Neural progenitor cell (in vitro differentiated cells): ENCODE measurements around the gene LRP1B. TPM values are rescaled to one million over a fixed set of nuclear protein-coding genes. Genes with fewer than 3 reads are reported as not detected.

Experiments
- DNase-seq: peaks from one replicate; pipeline ENCODE4 v3.0.0-alpha.2; 2016; ENCODE audit warnings: low spot score
- H2AFZ ChIP-seq: fragments of 200-600 bp; sonication (generic); replicated peaks from 2 replicates; pipeline ENCODE4 v1.6.1; 2016; ENCODE audit warnings: antibody characterized with exemption
- H3F3A ChIP-seq: fragments of 200-600 bp; sonication (generic); 2 replicates; pipeline ENCODE4 v1.6.1; 2016; ENCODE audit warnings: antibody characterized with exemption, low read depth
- H3K27ac ChIP-seq: fragments of 200-600 bp; sonication (generic); 2 replicates; pipeline ENCODE4 v1.5.1; 2016; ENCODE audit warnings: mild to moderate bottlenecking
- H3K27me3 ChIP-seq: fragments of 200-600 bp; sonication (generic); 2 replicates; pipeline ENCODE4 v1.6.1; 2016; ENCODE audit warnings: mild to moderate bottlenecking, moderate library complexity
- H3K36me3 ChIP-seq: fragments of 200-600 bp; sonication (generic); 2 replicates; pipeline ENCODE4 v1.5.1; 2016
- H3K4me1 ChIP-seq: fragments of 200-600 bp; sonication (generic); 2 replicates; pipeline ENCODE4 v1.6.1; 2016; ENCODE audit warnings: mixed run types
- H3K4me2 ChIP-seq: fragments of 200-600 bp; sonication (generic); 2 replicates; pipeline ENCODE4 v1.6.1; 2016
- H3K4me3 ChIP-seq: fragments of 200-600 bp; sonication (generic); 2 replicates; pipeline ENCODE4 v1.5.1; 2016
- H3K79me2 ChIP-seq: fragments of 200-600 bp; sonication (generic); 2 replicates; pipeline ENCODE4 v1.6.1; 2016; ENCODE audit warnings: low read depth
- H3K9ac ChIP-seq: fragments of 200-600 bp; sonication (generic); 2 replicates; pipeline ENCODE4 v1.6.1; 2016
- H3K9me3 ChIP-seq: fragments of 200-600 bp; sonication (generic); 2 replicates; pipeline ENCODE4 v1.5.1; 2016; ENCODE audit warnings: low read depth
- H4K20me1 ChIP-seq: fragments of 200-600 bp; sonication (generic); 2 replicates; pipeline ENCODE4 v1.6.1; 2016; ENCODE audit warnings: low read depth
- H3K27ac Mint-ChIP-seq: 3 replicates; pipeline ENCODE4 v1.8.0; 2021; ENCODE audit warnings: mixed read lengths
- H3K27me3 Mint-ChIP-seq: 2 replicates; pipeline ENCODE4 v1.8.0; 2022; ENCODE audit warnings: low read depth, mild to moderate bottlenecking, inconsistent platforms, moderate library complexity, mixed read lengths; ENCODE audit not compliant: insufficient read depth
- H3K36me3 Mint-ChIP-seq: 3 replicates; pipeline ENCODE4 v1.8.0; 2021; ENCODE audit warnings: mixed read lengths
- H3K4me1 Mint-ChIP-seq: 3 replicates; pipeline ENCODE4 v1.8.0; 2021; ENCODE audit warnings: mixed read lengths
- H3K4me3 Mint-ChIP-seq: 3 replicates; pipeline ENCODE4 v1.8.0; 2021; ENCODE audit warnings: mild to moderate bottlenecking, moderate library complexity, mixed read lengths
- H3K9me3 Mint-ChIP-seq: 3 replicates; pipeline ENCODE4 v1.8.0; 2020; ENCODE audit warnings: mixed read lengths
- EZH2 ChIP-seq: fragments of 200-600 bp; sonication (generic); IDR thresholded peaks from 2 replicates; pipeline ENCODE4 v1.6.1; 2017; ENCODE audit warnings: antibody characterized with exemption, mild to moderate bottlenecking, moderate library complexity
- EZH2phosphoT487 ChIP-seq: fragments of 200-600 bp; sonication (generic); IDR thresholded peaks from 2 replicates; pipeline ENCODE4 v1.6.1; 2017; ENCODE audit warnings: antibody characterized with exemption
- total RNA-seq: library from RNA; depleted of rRNA; stranded (reverse); fragments of >200 nt; gene quantifications from 2 replicates; pipeline ENCODE4 v1.2.3, GENCODE V29; 2015; ENCODE audit warnings: low replicate concordance
- TF ChIP-seq, protein P1 (sequence below): fragments of 200-600 bp; sonication (generic); IDR thresholded peaks from 2 replicates; pipeline ENCODE4 v1.5.1; 2017; ENCODE audit warnings: antibody characterized with exemption, mild to moderate bottlenecking

LRP1B gene
- total RNA-seq, 1 donor from 2014 or later = not detected

DNA sequence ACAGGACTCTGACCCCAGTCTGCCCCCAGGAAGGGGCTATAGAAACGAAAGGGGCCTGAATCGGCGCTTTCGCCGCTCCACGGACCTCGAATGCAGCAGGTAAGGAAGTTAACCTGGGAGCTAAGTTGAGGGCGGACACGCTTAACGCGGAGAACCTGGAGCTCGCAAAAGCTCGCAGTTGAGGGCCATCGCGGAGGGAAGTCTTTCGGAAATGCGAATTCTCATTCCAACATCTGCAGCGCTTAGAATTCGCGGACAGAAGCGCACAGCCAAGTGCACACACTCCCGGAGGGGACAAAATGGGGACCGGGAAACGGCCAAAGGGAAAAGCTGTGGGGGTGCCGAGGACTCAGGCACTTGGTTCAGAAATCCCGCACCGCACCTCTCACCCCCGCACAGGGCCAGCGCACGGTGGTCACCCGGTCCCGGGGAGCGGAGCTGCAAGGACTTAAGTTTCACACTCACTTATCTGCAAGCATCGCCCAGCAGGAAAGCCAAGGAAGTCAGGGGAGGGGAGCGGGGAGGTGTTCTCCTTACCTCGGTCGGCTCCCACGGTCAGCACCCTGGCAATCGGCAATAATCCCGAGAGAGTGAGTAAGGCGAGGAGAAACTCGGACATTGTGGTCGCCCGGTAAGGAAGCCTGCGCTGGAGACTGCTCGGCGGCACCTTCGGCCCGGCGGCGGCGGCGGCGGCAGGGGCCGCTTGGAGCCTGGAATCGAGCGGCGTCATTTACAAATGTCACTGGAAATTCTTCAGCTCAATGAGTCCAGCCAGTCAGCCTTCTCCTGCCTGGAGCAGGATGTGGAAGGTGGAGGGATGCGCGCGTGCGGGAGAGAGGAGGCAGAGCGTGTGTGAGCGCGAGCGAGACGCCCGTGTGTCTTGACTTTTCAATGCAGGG is 456 bp downstream of the LRP1B start:
- peak overlapping the region; percentile 92 for H2AFZ ChIP-seq
- Mint-ChIP-seq H3K27ac (peak overlapping the region; percentile 70), H3K36me3 (no peaks in the 10 kb centered on the region), H3K9me3 (no peaks in the 10 kb centered on the region), H3K27me3 (peaks cover 14% of the 10 kb centered on the region), H3K4me1 (peaks cover 11% of the 10 kb centered on the region), H3K4me3 (peak overlapping the region; percentile 92)
- H3K36me3 ChIP-seq = no peaks in the 10 kb centered on the region
- peak; percentile 76 for DNase-seq
- H3K79me2 ChIP-seq = no peaks in the 10 kb centered on the region
- H3K27me3 ChIP-seq = peaks cover 77% of the 10 kb centered on the region
- H3K9me3 ChIP-seq = no peaks in the 10 kb centered on the region
- peaks cover 9% of the 10 kb centered on the region for H3K4me1 ChIP-seq
- H4K20me1 ChIP-seq = peaks cover 4% of the 10 kb centered on the region
- TF ChIP-seq EZH2phosphoT487 (peak; percentile 66), EZH2 (peak; percentile 78)
- TF ChIP-seq, protein P1, sequence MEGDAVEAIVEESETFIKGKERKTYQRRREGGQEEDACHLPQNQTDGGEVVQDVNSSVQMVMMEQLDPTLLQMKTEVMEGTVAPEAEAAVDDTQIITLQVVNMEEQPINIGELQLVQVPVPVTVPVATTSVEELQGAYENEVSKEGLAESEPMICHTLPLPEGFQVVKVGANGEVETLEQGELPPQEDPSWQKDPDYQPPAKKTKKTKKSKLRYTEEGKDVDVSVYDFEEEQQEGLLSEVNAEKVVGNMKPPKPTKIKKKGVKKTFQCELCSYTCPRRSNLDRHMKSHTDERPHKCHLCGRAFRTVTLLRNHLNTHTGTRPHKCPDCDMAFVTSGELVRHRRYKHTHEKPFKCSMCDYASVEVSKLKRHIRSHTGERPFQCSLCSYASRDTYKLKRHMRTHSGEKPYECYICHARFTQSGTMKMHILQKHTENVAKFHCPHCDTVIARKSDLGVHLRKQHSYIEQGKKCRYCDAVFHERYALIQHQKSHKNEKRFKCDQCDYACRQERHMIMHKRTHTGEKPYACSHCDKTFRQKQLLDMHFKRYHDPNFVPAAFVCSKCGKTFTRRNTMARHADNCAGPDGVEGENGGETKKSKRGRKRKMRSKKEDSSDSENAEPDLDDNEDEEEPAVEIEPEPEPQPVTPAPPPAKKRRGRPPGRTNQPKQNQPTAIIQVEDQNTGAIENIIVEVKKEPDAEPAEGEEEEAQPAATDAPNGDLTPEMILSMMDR = no peak
- no peak overlapping the region for H3K9ac ChIP-seq
- no peak overlapping the region for H3K27ac ChIP-seq
- peak overlapping the region; percentile 95 for H3K4me2 ChIP-seq
- H3F3A ChIP-seq = peaks cover 11% of the 10 kb centered on the region
- peak overlapping the region; percentile 57 for H3K4me3 ChIP-seq

DNA sequence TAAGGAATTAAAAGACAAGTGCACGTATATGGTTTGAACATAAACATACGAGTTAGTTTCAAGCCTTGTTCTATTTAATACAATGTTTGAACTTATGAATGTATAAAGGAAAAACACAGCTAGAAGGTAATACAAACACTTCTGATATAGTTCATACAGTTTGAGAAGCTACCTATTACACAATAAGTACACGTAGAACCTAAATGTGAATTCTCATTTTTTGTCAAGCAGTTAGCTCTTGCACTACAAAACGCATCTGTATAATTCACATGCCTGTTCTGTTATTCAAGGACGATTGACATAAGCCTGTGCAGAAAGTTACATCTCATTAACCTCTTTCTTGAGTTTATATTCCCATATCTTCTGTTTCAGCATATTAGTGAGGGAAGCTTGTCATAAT is 2.7 kb downstream of the LRP1B start:
- peaks cover 4% of the 10 kb centered on the region for H4K20me1 ChIP-seq
- peaks cover 11% of the 10 kb centered on the region for H3F3A ChIP-seq
- Mint-ChIP-seq H3K27ac (no peak overlapping the region), H3K27me3 (peaks cover 14% of the 10 kb centered on the region), H3K36me3 (no peaks in the 10 kb centered on the region), H3K4me3 (no peak overlapping the region), H3K9me3 (no peaks in the 10 kb centered on the region), H3K4me1 (peaks cover 5% of the 10 kb centered on the region)
- no peak for DNase-seq
- H3K79me2 ChIP-seq = no peaks in the 10 kb centered on the region
- no peaks in the 10 kb centered on the region for H3K36me3 ChIP-seq
- H3K4me2 ChIP-seq = no peak overlapping the region
- no peak overlapping the region for H3K9ac ChIP-seq
- peaks cover 75% of the 10 kb centered on the region for H3K27me3 ChIP-seq
- no peaks in the 10 kb centered on the region for H3K9me3 ChIP-seq
- H2AFZ ChIP-seq = no peak overlapping the region
- H3K4me1 ChIP-seq = peaks cover 9% of the 10 kb centered on the region
- no peak for TF ChIP-seq EZH2
- TF ChIP-seq, protein P1 = no peak
- no peak for TF ChIP-seq EZH2phosphoT487
- no peak overlapping the region for H3K27ac ChIP-seq
- no peak overlapping the region for H3K4me3 ChIP-seq

DNA sequence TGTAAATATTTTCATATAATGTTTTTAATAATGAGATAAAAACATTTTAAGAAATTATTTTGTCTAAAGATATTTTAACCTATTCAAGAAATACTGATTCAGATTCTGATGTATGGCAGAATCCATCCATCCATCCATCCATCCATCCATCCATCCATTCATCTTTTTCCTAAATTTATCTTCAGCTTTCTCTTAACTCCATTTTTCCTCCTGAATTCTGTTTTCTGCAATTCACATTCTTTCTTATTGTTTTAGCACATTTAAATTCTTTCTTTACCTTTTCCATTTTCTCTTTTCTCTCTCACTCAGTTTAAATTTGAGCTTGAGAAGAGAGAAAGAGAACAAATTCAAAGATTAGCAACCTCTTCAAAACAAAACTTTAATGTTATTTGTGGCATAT is 3.6 kb downstream of the LRP1B start:
- H3K36me3 Mint-ChIP-seq = no peaks in the 10 kb centered on the region
- peaks cover 9% of the 10 kb centered on the region for H3K4me1 ChIP-seq
- H3K27me3 ChIP-seq = peaks cover 67% of the 10 kb centered on the region
- no peak overlapping the region for H3K9ac ChIP-seq
- H3K9me3 ChIP-seq = no peaks in the 10 kb centered on the region
- H3K36me3 ChIP-seq = no peaks in the 10 kb centered on the region
- TF ChIP-seq EZH2phosphoT487 (no peak), EZH2 (no peak)
- TF ChIP-seq, protein P1 = no peak
- peaks cover 4% of the 10 kb centered on the region for H4K20me1 ChIP-seq
- no peak overlapping the region for H3K4me2 ChIP-seq
- no peaks in the 10 kb centered on the region for H3K9me3 Mint-ChIP-seq
- H3K4me3 ChIP-seq = no peak overlapping the region
- H3K27ac ChIP-seq = no peak overlapping the region
- no peak overlapping the region for H3K4me3 Mint-ChIP-seq
- peaks cover 12% of the 10 kb centered on the region for H3K27me3 Mint-ChIP-seq
- no peak for DNase-seq
- peaks cover 5% of the 10 kb centered on the region for H3K4me1 Mint-ChIP-seq
- H3K79me2 ChIP-seq = no peaks in the 10 kb centered on the region
- peaks cover 11% of the 10 kb centered on the region for H3F3A ChIP-seq
- no peak overlapping the region for H3K27ac Mint-ChIP-seq
- H2AFZ ChIP-seq = no peak overlapping the region
